ENCODE data around the gene UGT1A7. TPM values are rescaled to one million over a fixed set of nuclear protein-coding genes. Genes with fewer than 3 reads are reported as not detected.

The UGT1A7 gene
- polyA plus RNA-seq, 3 donors = not detected

- Histone ChIP-seq H3K9ac (ENCODE audit: insufficient read depth, low read length, poor library complexity, severe bottlenecking) (no peak overlapping the region), H4K20me1 (ENCODE audit: insufficient read depth, low read length) (no peaks in the 10 kb centered on the region), H3K4me2 (replicated peaks; ENCODE audit: extremely low read depth, low read length, poor library complexity, severe bottlenecking) (no peak overlapping the region), H3K4me1 (ENCODE audit: control insufficient read depth in 1 of 2, insufficient read depth in 2 of 2, low read length in 2 of 2) (no peaks in the 10 kb centered on the region), H3K4me3 (replicated peaks in 1 of 3; ENCODE audit: low read depth in 2 of 3, low read length in 3 of 3) (no peak overlapping the region), H3K79me2 (ENCODE audit: insufficient read depth, low read length) (no peaks in the 10 kb centered on the region), H3K27me3 (ENCODE audit: control insufficient read depth in 2 of 2, insufficient read depth in 2 of 2, low read length in 2 of 2) (no peaks in the 10 kb centered on the region), H3K9me3 (replicated peaks in 1 of 2; ENCODE audit: control insufficient read depth in 1 of 2, insufficient read depth in 1 of 2, low read length in 2 of 2) (peaks cover 14 to 19% of the 10 kb centered on the region in 2 donors), H3K27ac (ENCODE audit: low read depth in 1 of 2, low read length in 2 of 2) (no peak overlapping the region), H3K36me3 (replicated peaks in 1 of 2; ENCODE audit: control insufficient read depth in 1 of 2, insufficient read depth in 2 of 2, low read length in 2 of 2) (no peaks in the 10 kb centered on the region), H2AFZ (ENCODE audit: insufficient read depth, low read depth, low read length, poor library complexity, severe bottlenecking) (no peak overlapping the region)
- peaks cover 2 to 6% (median 6%) of the 10 kb centered on the region in 3 donors for H3K27me3 Mint-ChIP-seq (ENCODE audit: low read depth in 3 of 3)
- H3K4me1 Mint-ChIP-seq = no peaks in the 10 kb centered on the region
- H3K36me3 Mint-ChIP-seq = no peaks in the 10 kb centered on the region
- H3K4me3 Mint-ChIP-seq = no peak overlapping the region
- peaks cover 13 to 30% (median 16%) of the 10 kb centered on the region in 7 donors for H3K9me3 Mint-ChIP-seq
- DNase-seq = no peak
- 100% methylated on average over 2 of the region's 5 CpGs for WGBS (ENCODE audit: insufficient coverage)
- intact Hi-C loops (cut with micrococcal nuclease) = no loop called here
- no peak for TF ChIP-seq CTCF (IDR thresholded peaks at IDR 0.05)
- H3K27ac Mint-ChIP-seq = no peak overlapping the region
These were observed 92.2 kb downstream of the UGT1A7 start for GRCh38 chr2:233773854-233774253.

- Histone ChIP-seq H2AFZ (ENCODE audit: insufficient read depth, low read depth, low read length, poor library complexity, severe bottlenecking) (no peak overlapping the region), H3K79me2 (ENCODE audit: insufficient read depth, low read length) (no peaks in the 10 kb centered on the region), H3K4me3 (replicated peaks in 1 of 3; ENCODE audit: low read depth in 2 of 3, low read length in 3 of 3) (no peak overlapping the region), H3K9me3 (replicated peaks in 1 of 2; ENCODE audit: control insufficient read depth in 1 of 2, insufficient read depth in 1 of 2, low read length in 2 of 2) (peaks cover 14 to 22% of the 10 kb centered on the region in 2 donors), H3K4me1 (ENCODE audit: control insufficient read depth in 1 of 2, insufficient read depth in 2 of 2, low read length in 2 of 2) (no peaks in the 10 kb centered on the region), H3K9ac (ENCODE audit: insufficient read depth, low read length, poor library complexity, severe bottlenecking) (no peak overlapping the region), H4K20me1 (ENCODE audit: insufficient read depth, low read length) (no peaks in the 10 kb centered on the region), H3K4me2 (replicated peaks; ENCODE audit: extremely low read depth, low read length, poor library complexity, severe bottlenecking) (no peak overlapping the region), H3K36me3 (replicated peaks in 1 of 2; ENCODE audit: control insufficient read depth in 1 of 2, insufficient read depth in 2 of 2, low read length in 2 of 2) (no peaks in the 10 kb centered on the region), H3K27me3 (ENCODE audit: control insufficient read depth in 2 of 2, insufficient read depth in 2 of 2, low read length in 2 of 2) (no peaks in the 10 kb centered on the region), H3K27ac (ENCODE audit: low read depth in 1 of 2, low read length in 2 of 2) (no peak overlapping the region)
- WGBS (ENCODE audit: insufficient coverage) = 100% methylated on average over 4 of the region's 6 CpGs
- no peak for DNase-seq
- intact Hi-C loops (cut with micrococcal nuclease) = no loop called here
- Mint-ChIP-seq H3K27me3 (ENCODE audit: low read depth in 3 of 3) (peaks cover 0 to 6% (median 3%) of the 10 kb centered on the region in 3 donors), H3K9me3 (peaks cover 13 to 43% (median 18%) of the 10 kb centered on the region in 7 donors), H3K27ac (no peak overlapping the region), H3K36me3 (no peaks in the 10 kb centered on the region), H3K4me1 (no peaks in the 10 kb centered on the region), H3K4me3 (no peak overlapping the region)
- no peak for TF ChIP-seq CTCF (IDR thresholded peaks at IDR 0.05)
These were observed 93.7 kb downstream of the UGT1A7 start for GRCh38 chr2:233775414-233775813.

Measured in CD14-positive monocyte (primary cell).